ENCODE measurements around the gene MAP1B. TPM values are rescaled to one million over a fixed set of nuclear protein-coding genes. Genes with fewer than 3 reads are reported as not detected.

Gene MAP1B
- polyA plus RNA-seq, 3 donors, result 0.02 TPM; not detected in 2

DNA sequence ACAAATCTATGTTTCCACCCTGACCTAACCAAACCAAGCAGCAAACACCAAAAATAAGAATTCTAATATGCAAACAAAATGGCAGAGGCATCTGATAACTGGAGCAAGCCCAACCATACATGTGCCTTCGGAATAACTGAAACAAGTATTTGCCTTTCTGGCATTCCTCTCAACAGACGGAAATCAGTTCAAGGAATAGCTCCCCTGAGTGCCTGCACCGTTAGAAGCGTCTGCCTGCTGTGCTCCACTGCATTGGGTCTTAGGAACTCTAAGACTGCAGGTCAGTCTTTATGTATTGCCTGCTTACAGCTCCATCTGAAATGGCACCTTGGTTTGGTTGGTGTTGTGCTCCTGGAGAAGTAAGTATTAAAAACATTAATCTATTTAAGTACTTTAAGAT, 114.3 kb downstream of the MAP1B start:
- H3K4me3 Mint-ChIP-seq, result no peak overlapping the region
- intact Hi-C loops (cut with micrococcal nuclease), result no loop called here
- Histone ChIP-seq H3K4me3 (replicated peaks in 1 of 3; ENCODE audit: low read depth in 2 of 3, low read length in 3 of 3) (no peak overlapping the region), H3K27ac (ENCODE audit: low read depth in 1 of 2, low read length in 2 of 2) (no peak overlapping the region), H4K20me1 (ENCODE audit: insufficient read depth, low read length) (no peaks in the 10 kb centered on the region), H3K4me2 (replicated peaks; ENCODE audit: extremely low read depth, low read length, poor library complexity, severe bottlenecking) (no peak overlapping the region), H3K36me3 (replicated peaks in 1 of 2; ENCODE audit: control insufficient read depth in 1 of 2, insufficient read depth in 2 of 2, low read length in 2 of 2) (peaks cover 61 to 95% of the 10 kb centered on the region in 2 donors), H3K9me3 (replicated peaks in 1 of 2; ENCODE audit: control insufficient read depth in 1 of 2, insufficient read depth in 1 of 2, low read length in 2 of 2) (no peaks in the 10 kb centered on the region), H3K79me2 (ENCODE audit: insufficient read depth, low read length) (no peaks in the 10 kb centered on the region), H3K9ac (ENCODE audit: insufficient read depth, low read length, poor library complexity, severe bottlenecking) (no peak overlapping the region), H3K4me1 (ENCODE audit: control insufficient read depth in 1 of 2, insufficient read depth in 2 of 2, low read length in 2 of 2) (no peaks in the 10 kb centered on the region), H3K27me3 (ENCODE audit: control insufficient read depth in 2 of 2, insufficient read depth in 2 of 2, low read length in 2 of 2) (no peaks in the 10 kb centered on the region), H2AFZ (ENCODE audit: insufficient read depth, low read depth, low read length, poor library complexity, severe bottlenecking) (no peak overlapping the region)
- H3K36me3 Mint-ChIP-seq, result peaks cover 89% of the 10 kb centered on the region in 2 donors
- H3K27ac Mint-ChIP-seq, result no peak overlapping the region
- 95% methylated on average over 4 of the region's 4 CpGs for WGBS (ENCODE audit: insufficient coverage)
- H3K9me3 Mint-ChIP-seq, result no peaks in the 10 kb centered on the region
- TF ChIP-seq, protein P1, sequence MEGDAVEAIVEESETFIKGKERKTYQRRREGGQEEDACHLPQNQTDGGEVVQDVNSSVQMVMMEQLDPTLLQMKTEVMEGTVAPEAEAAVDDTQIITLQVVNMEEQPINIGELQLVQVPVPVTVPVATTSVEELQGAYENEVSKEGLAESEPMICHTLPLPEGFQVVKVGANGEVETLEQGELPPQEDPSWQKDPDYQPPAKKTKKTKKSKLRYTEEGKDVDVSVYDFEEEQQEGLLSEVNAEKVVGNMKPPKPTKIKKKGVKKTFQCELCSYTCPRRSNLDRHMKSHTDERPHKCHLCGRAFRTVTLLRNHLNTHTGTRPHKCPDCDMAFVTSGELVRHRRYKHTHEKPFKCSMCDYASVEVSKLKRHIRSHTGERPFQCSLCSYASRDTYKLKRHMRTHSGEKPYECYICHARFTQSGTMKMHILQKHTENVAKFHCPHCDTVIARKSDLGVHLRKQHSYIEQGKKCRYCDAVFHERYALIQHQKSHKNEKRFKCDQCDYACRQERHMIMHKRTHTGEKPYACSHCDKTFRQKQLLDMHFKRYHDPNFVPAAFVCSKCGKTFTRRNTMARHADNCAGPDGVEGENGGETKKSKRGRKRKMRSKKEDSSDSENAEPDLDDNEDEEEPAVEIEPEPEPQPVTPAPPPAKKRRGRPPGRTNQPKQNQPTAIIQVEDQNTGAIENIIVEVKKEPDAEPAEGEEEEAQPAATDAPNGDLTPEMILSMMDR (IDR thresholded peaks at IDR 0.05), result no peak
- peaks cover 0 to 2% (median 0%) of the 10 kb centered on the region in 3 donors for H3K27me3 Mint-ChIP-seq (ENCODE audit: low read depth in 3 of 3)
- no peak for DNase-seq
- peaks cover 5% of the 10 kb centered on the region for H3K4me1 Mint-ChIP-seq

DNA sequence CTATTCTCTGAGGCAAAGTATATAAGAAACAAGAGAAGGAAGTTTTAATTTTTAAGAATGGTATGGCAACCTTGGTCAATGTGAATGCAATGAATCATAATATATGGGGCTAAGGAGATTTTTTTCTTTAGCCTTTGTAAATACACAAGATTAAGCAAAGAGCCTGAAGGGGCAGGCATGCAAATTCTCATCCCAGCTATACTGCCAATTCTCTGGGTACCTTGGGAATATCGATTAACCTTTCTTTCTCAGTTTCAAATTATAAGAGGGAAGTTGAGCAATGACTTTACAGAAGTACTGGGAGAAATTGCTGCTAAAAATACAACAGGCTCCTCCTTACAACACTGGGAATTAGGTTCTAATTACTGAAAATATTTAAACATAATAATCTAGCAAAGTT, 115.2 kb downstream of the MAP1B start:
- Histone ChIP-seq H4K20me1 (ENCODE audit: insufficient read depth, low read length) (no peaks in the 10 kb centered on the region), H3K36me3 (replicated peaks in 1 of 2; ENCODE audit: control insufficient read depth in 1 of 2, insufficient read depth in 2 of 2, low read length in 2 of 2) (peaks cover 69 to 99% of the 10 kb centered on the region in 2 donors), H3K4me3 (replicated peaks in 1 of 3; ENCODE audit: low read depth in 2 of 3, low read length in 3 of 3) (no peak overlapping the region), H3K9me3 (replicated peaks in 1 of 2; ENCODE audit: control insufficient read depth in 1 of 2, insufficient read depth in 1 of 2, low read length in 2 of 2) (no peaks in the 10 kb centered on the region), H3K4me1 (ENCODE audit: control insufficient read depth in 1 of 2, insufficient read depth in 2 of 2, low read length in 2 of 2) (no peaks in the 10 kb centered on the region), H3K9ac (ENCODE audit: insufficient read depth, low read length, poor library complexity, severe bottlenecking) (no peak overlapping the region), H3K27me3 (ENCODE audit: control insufficient read depth in 2 of 2, insufficient read depth in 2 of 2, low read length in 2 of 2) (no peaks in the 10 kb centered on the region), H3K79me2 (ENCODE audit: insufficient read depth, low read length) (no peaks in the 10 kb centered on the region), H3K27ac (ENCODE audit: low read depth in 1 of 2, low read length in 2 of 2) (no peak overlapping the region), H2AFZ (ENCODE audit: insufficient read depth, low read depth, low read length, poor library complexity, severe bottlenecking) (no peak overlapping the region), H3K4me2 (replicated peaks; ENCODE audit: extremely low read depth, low read length, poor library complexity, severe bottlenecking) (no peak overlapping the region)
- TF ChIP-seq, protein P1 (IDR thresholded peaks at IDR 0.05), result no peak
- Mint-ChIP-seq H3K36me3 (peaks cover 89 to 91% of the 10 kb centered on the region in 2 donors), H3K9me3 (no peaks in the 10 kb centered on the region), H3K27me3 (ENCODE audit: low read depth in 3 of 3) (peaks cover 0 to 2% (median 0%) of the 10 kb centered on the region in 3 donors), H3K4me3 (no peak overlapping the region), H3K4me1 (peaks cover 5% of the 10 kb centered on the region), H3K27ac (no peak overlapping the region)
- DNase-seq, result no peak
- no CpG with 5 or more reads among the region's 1 CpG for WGBS (ENCODE audit: insufficient coverage)
- intact Hi-C loops (cut with micrococcal nuclease), result no loop called here
